ENCODE measurements around the gene PTGS1. TPM values are rescaled to one million over a fixed set of nuclear protein-coding genes. Genes with fewer than 3 reads are reported as not detected.

PTGS1 gene
- total RNA-seq, 4 donors from 2014 or later, result 15.8 to 154 (median 46.4) TPM

Small RNA genes lying within 50 kb of the gene (small RNA-seq; reads per million reads assigned to genes)
- 0 reads per million in 4 donors for gene AL162424.1

Other genes with a start within 250 kb of the PTGS1 start
- gene NDUFA8, start 211.2 kb upstream of the PTGS1 start, total RNA-seq, result 10 to 100 TPM; 39.0 to 84.0 (median 71.9) TPM
- gene MORN5, start 211.1 kb upstream of the PTGS1 start, total RNA-seq, result 1 to 10 TPM in 1 of 4 donors, not detected in 3; 6.2 TPM
- 10 to 100 TPM in 1 of 4 donors, 1 to 10 TPM in 3; 1.7 to 13.0 (median 4.9) TPM for gene LHX6, start 142.1 kb upstream of the PTGS1 start, total RNA-seq
- gene RBM18, start 106.2 kb upstream of the PTGS1 start, total RNA-seq, result 10 to 100 TPM; 11.0 to 21.5 (median 18.1) TPM
- gene MRRF, start 106.1 kb upstream of the PTGS1 start, total RNA-seq, result 10 to 100 TPM; 24.1 to 38.0 (median 29.7) TPM
- gene OR1J1, start 106.9 kb downstream of the PTGS1 start, total RNA-seq, result not detected
- gene OR1J2, start 139.8 kb downstream of the PTGS1 start, total RNA-seq, result not detected
- not detected for gene OR1J4, start 148.1 kb downstream of the PTGS1 start, total RNA-seq
- gene OR1N1, start 156.3 kb downstream of the PTGS1 start, total RNA-seq, result not detected
- not detected for gene OR1N2, start 182.1 kb downstream of the PTGS1 start, total RNA-seq
- gene OR1L8, start 212.4 kb downstream of the PTGS1 start, total RNA-seq, result not detected
- gene OR1Q1, start 243.7 kb downstream of the PTGS1 start, total RNA-seq, result not detected

Data from gastroesophageal sphincter (tissue), 4 donors.